ENCODE measurements around the gene YBEY.

DNA sequence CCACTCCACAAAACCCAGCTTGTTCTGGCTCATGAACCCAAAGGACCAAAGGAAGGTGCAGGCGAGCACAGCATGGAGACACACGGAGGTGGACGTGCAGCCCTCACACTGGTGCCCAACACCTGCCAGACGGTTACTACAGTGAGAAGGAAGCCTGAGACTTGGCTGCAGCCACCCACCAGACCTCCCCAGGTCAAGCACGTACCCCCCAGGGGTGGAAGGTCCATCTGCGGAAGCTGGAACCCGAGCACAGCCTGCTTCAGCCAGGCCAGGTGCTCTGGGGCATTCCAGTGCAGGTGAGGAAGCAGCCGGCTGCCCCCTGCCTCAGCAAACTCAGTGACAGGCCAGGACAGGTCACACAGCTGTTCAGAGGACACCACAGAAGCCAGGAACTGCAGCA, 41.5 kb upstream of the YBEY start:
- TF ChIP-seq, protein P1, sequence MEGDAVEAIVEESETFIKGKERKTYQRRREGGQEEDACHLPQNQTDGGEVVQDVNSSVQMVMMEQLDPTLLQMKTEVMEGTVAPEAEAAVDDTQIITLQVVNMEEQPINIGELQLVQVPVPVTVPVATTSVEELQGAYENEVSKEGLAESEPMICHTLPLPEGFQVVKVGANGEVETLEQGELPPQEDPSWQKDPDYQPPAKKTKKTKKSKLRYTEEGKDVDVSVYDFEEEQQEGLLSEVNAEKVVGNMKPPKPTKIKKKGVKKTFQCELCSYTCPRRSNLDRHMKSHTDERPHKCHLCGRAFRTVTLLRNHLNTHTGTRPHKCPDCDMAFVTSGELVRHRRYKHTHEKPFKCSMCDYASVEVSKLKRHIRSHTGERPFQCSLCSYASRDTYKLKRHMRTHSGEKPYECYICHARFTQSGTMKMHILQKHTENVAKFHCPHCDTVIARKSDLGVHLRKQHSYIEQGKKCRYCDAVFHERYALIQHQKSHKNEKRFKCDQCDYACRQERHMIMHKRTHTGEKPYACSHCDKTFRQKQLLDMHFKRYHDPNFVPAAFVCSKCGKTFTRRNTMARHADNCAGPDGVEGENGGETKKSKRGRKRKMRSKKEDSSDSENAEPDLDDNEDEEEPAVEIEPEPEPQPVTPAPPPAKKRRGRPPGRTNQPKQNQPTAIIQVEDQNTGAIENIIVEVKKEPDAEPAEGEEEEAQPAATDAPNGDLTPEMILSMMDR (IDR thresholded peaks at IDR 0.05): no peak
- TF ChIP-seq FOSL2 (IDR thresholded peaks at IDR 0.05; ENCODE audit: borderline replicate concordance, low read depth) (no peak), FOXM1 (IDR thresholded peaks at IDR 0.05; ENCODE audit: low read depth) (no peak), RAD21 (IDR thresholded peaks at IDR 0.05; ENCODE audit: low read length) (no peak), TCF12 (IDR thresholded peaks at IDR 0.05) (no peak), ELF1 (IDR thresholded peaks at IDR 0.05) (no peak)
